Testis (tissue), 3 donors: Measurements from ENCODE around the gene CERK. TPM values are rescaled to one million over a fixed set of nuclear protein-coding genes. Genes with fewer than 3 reads are reported as not detected.

Experiments
- DNase-seq: peaks from one replicate; pipeline ENCODE4 v3.0.0-alpha.2; 2019
- H3K27ac ChIP-seq, 2 donors: fragments of 200-600 bp; sonication (generic); one replicate each; pipeline ENCODE4 v1.5.1; 2019
- H3K27me3 ChIP-seq: fragments of 200-600 bp; sonication (generic); one replicate; pipeline ENCODE4 v1.5.1; 2019
- H3K36me3 ChIP-seq: fragments of 200-600 bp; sonication (generic); one replicate; pipeline ENCODE4 v1.5.1; 2017; ENCODE audit warnings: low read depth; ENCODE audit errors: missing control alignments
- H3K4me1 ChIP-seq: fragments of 200-600 bp; sonication (generic); one replicate; pipeline ENCODE4 v1.5.1; 2019
- H3K4me3 ChIP-seq, 2 donors: fragments of 200-600 bp; sonication (generic); one replicate each; pipeline ENCODE4 v1.5.1; 2017 to 2019
- H3K9me3 ChIP-seq: fragments of 200-600 bp; sonication (generic); one replicate; pipeline ENCODE4 v1.5.1; 2017
- CTCF ChIP-seq, 3 experiments: fragments of 450-650 bp in 2 of 3; fragments of 200-600 bp in 1 of 3; sonication (generic) in 1 of 3; IDR thresholded peaks; one replicate each; pipeline ENCODE4 v1.5.1; 2016 to 2019; ENCODE audit warnings: antibody characterized with exemption in 3 of 3, mild to moderate bottlenecking in 2 of 3, moderate library complexity in 1 of 3
- POLR2A ChIP-seq: fragments of 450-650 bp; IDR thresholded peaks from one replicate; pipeline ENCODE4 v1.6.1; 2017; ENCODE audit warnings: antibody characterized with exemption, mild to moderate bottlenecking, moderate library complexity
- WGBS, 2 donors: methylation state at CpG; one replicate each; pipeline ENCODE4 v1.1.5; 2018; 5-methylcytosine and 5-hydroxymethylcytosine counted together
- intact Hi-C: fragments of 100-400 bp; cut with DNase I; formaldehyde crosslinking; loops from one replicate; pipeline ENCODE4 v1.15.1; 2023; ENCODE audit warnings: low total_unique reads
- polyA plus RNA-seq: library from polyadenylated mRNA; stranded (reverse); fragments of 350-450 nt; fragmentation: Illumina TruSeq; extraction: RNeasy Lipid Tissue Mini Kit (QIAGEN cat#74804); gene quantifications from one replicate; pipeline ENCODE4 v1.2.3, GENCODE V29; 2014; ENCODE audit warnings: low read depth, low replicate concordance; ENCODE audit not compliant: insufficient read depth
- total RNA-seq, 2 donors: library from RNA; depleted of rRNA; stranded (reverse); fragments of >200 nt; gene quantifications; one replicate each; pipeline ENCODE4 v1.2.3, GENCODE V29; 2016

Gene CERK
- total and polyA plus RNA-seq, 3 donors from 2014 or later: 14.0 to 21.3 (median 17.0) TPM

GRCh38 chr22:46730568-46731245 is 7.3 kb downstream of the CERK start:
- TF ChIP-seq CTCF (IDR thresholded peaks at IDR 0.05): no peak
- TF ChIP-seq POLR2A: no peak
- H3K4me3 ChIP-seq: no peak overlapping the region
- no peaks in the 10 kb centered on the region for H3K27me3 ChIP-seq
- H3K27ac ChIP-seq: no peak overlapping the region
- DNase-seq: no peak
- 67 to 73% methylated on average over 5 to 9 of the region's 9 CpGs for WGBS, 2 donors
- peaks cover 22% of the 10 kb centered on the region for H3K4me1 ChIP-seq
- no peaks in the 10 kb centered on the region for H3K9me3 ChIP-seq
- no peaks in the 10 kb centered on the region for H3K36me3 ChIP-seq
- intact Hi-C loops: no loop called here

- intact Hi-C loops: no loop called here
- H3K9me3 ChIP-seq: no peaks in the 10 kb centered on the region
- TF ChIP-seq CTCF (IDR thresholded peaks at IDR 0.05): no peak
- no peak for TF ChIP-seq POLR2A
- peak; percentile 34 for DNase-seq
- no peak overlapping the region for H3K27ac ChIP-seq
- no peaks in the 10 kb centered on the region for H3K27me3 ChIP-seq
- H3K36me3 ChIP-seq: no peaks in the 10 kb centered on the region
- no peak overlapping the region for H3K4me3 ChIP-seq
- 52% methylated on average over 11 of the region's 11 CpGs; no CpG with 5 or more reads in 1 of the 2 donors for WGBS, 2 donors
- H3K4me1 ChIP-seq: peaks cover 12% of the 10 kb centered on the region
Measured at GRCh38 chr22:46728470-46728869, 9.6 kb downstream of the CERK start.

GRCh38 chr22:46727813-46728364 is 10.2 kb downstream of the CERK start:
- Histone ChIP-seq H3K4me1 (peaks cover 12% of the 10 kb centered on the region), H3K36me3 (no peaks in the 10 kb centered on the region), H3K27me3 (no peaks in the 10 kb centered on the region), H3K4me3 (no peak overlapping the region), H3K9me3 (no peaks in the 10 kb centered on the region), H3K27ac (no peak overlapping the region)
- DNase-seq: no peak
- TF ChIP-seq POLR2A (no peak), CTCF (IDR thresholded peaks at IDR 0.05) (no peak)
- intact Hi-C loops: no loop called here
- 87 to 88% methylated on average over 9 to 19 of the region's 19 CpGs for WGBS, 2 donors

GRCh38 chr22:46726986-46727317 is 11.1 kb downstream of the CERK start:
- Histone ChIP-seq H3K9me3 (no peaks in the 10 kb centered on the region), H3K27me3 (no peaks in the 10 kb centered on the region), H3K36me3 (no peaks in the 10 kb centered on the region), H3K4me3 (no peak overlapping the region), H3K4me1 (peaks cover 12% of the 10 kb centered on the region), H3K27ac (no peak overlapping the region)
- WGBS, 2 donors: 90 to 94% methylated on average over 3 of the region's 3 CpGs
- DNase-seq: no peak
- TF ChIP-seq CTCF (IDR thresholded peaks at IDR 0.05): no peak
- no peak for TF ChIP-seq POLR2A
- intact Hi-C loops: no loop called here
